ENCODE measurements around the gene CDX1. TPM values are rescaled to one million over a fixed set of nuclear protein-coding genes. Genes with fewer than 3 reads are reported as not detected.
A peak's percentile ranks its signal among the peaks of the same experiment; 100 is the strongest.

CDX1 gene
- polyA plus RNA-seq, 3 donors: not detected

DNA sequence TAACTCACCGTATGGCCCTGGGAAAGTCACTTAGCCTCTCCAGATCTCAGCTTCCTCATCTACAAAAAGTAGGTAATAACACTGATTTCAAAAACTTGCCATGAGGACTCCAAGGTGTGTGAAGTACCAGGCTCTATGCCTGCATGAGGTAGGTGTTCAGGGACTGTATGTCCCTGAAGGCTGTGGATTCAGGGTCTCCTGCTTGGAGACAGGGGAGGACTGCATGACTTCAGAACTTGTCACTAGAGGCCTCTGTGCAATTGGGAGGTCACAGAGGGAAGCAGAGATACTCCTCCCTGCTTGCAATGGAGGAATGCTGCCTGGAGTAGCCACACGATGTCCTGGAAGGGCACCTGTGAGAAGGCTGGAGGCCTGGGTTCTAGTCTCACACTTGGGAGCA is 13.1 kb upstream of the CDX1 start:
- H3K4me1 ChIP-seq (ENCODE audit: control insufficient read depth in 1 of 2, insufficient read depth in 2 of 2, low read length in 2 of 2): peaks cover 8 to 11% of the 10 kb centered on the region in 2 donors
- no peak overlapping the region for H3K27ac Mint-ChIP-seq
- H4K20me1 ChIP-seq (ENCODE audit: insufficient read depth, low read length): no peaks in the 10 kb centered on the region

GRCh38 chr5:150153957-150154617 is 12.5 kb upstream of the CDX1 start:
- Histone ChIP-seq H3K79me2 (ENCODE audit: insufficient read depth, low read length) (no peaks in the 10 kb centered on the region), H3K9ac (ENCODE audit: insufficient read depth, low read length, poor library complexity, severe bottlenecking) (no peak overlapping the region), H3K4me3 (replicated peaks in 1 of 3; ENCODE audit: low read depth in 2 of 3, low read length in 3 of 3) (no peak overlapping the region), H3K27ac (ENCODE audit: low read depth in 1 of 2, low read length in 2 of 2) (no peak overlapping the region), H3K27me3 (ENCODE audit: control insufficient read depth in 2 of 2, insufficient read depth in 2 of 2, low read length in 2 of 2) (peaks cover 0 to 18% of the 10 kb centered on the region in 2 donors), H3K9me3 (replicated peaks in 1 of 2; ENCODE audit: control insufficient read depth in 1 of 2, insufficient read depth in 1 of 2, low read length in 2 of 2) (no peaks in the 10 kb centered on the region), H3K4me1 (ENCODE audit: control insufficient read depth in 1 of 2, insufficient read depth in 2 of 2, low read length in 2 of 2) (peaks cover 8 to 11% of the 10 kb centered on the region in 2 donors), H3K36me3 (replicated peaks in 1 of 2; ENCODE audit: control insufficient read depth in 1 of 2, insufficient read depth in 2 of 2, low read length in 2 of 2) (no peaks in the 10 kb centered on the region), H2AFZ (ENCODE audit: insufficient read depth, low read depth, low read length, poor library complexity, severe bottlenecking) (no peak overlapping the region), H4K20me1 (ENCODE audit: insufficient read depth, low read length) (no peaks in the 10 kb centered on the region), H3K4me2 (replicated peaks; ENCODE audit: extremely low read depth, low read length, poor library complexity, severe bottlenecking) (no peak overlapping the region)
- Mint-ChIP-seq H3K4me3 (peak overlapping the region in 1 of 2 donors; percentile 0), H3K27ac (peak overlapping the region in 2 of 7 donors; percentile 36), H3K4me1 (peaks cover 14% of the 10 kb centered on the region), H3K9me3 (peaks cover 0 to 2% (median 0%) of the 10 kb centered on the region in 7 donors), H3K27me3 (ENCODE audit: low read depth in 3 of 3) (peaks cover 26 to 33% (median 27%) of the 10 kb centered on the region in 3 donors), H3K36me3 (peaks cover 0 to 3% of the 10 kb centered on the region in 2 donors)
- TF ChIP-seq CTCF (IDR thresholded peaks at IDR 0.05): peak; percentile 14
- DNase-seq: peak in 1 of 3 donors; percentile 32
- intact Hi-C loops (cut with micrococcal nuclease): no loop called here
- WGBS (ENCODE audit: insufficient coverage): 61% methylated on average over 8 of the region's 9 CpGs

More for the DNA sequence above, 13.1 kb upstream of the CDX1 start:
- WGBS (ENCODE audit: insufficient coverage): 100% methylated on average over 1 of the region's 2 CpGs
- no peak overlapping the region for H3K9ac ChIP-seq (ENCODE audit: insufficient read depth, low read length, poor library complexity, severe bottlenecking)
- peaks cover 0 to 2% (median 0%) of the 10 kb centered on the region in 7 donors for H3K9me3 Mint-ChIP-seq
- H3K27ac ChIP-seq (ENCODE audit: low read depth in 1 of 2, low read length in 2 of 2): no peak overlapping the region
- no peak overlapping the region for H3K4me3 ChIP-seq (replicated peaks in 1 of 3; ENCODE audit: low read depth in 2 of 3, low read length in 3 of 3)
- peaks cover 0 to 18% of the 10 kb centered on the region in 2 donors for H3K27me3 ChIP-seq (ENCODE audit: control insufficient read depth in 2 of 2, insufficient read depth in 2 of 2, low read length in 2 of 2)
- peaks cover 0 to 3% of the 10 kb centered on the region in 2 donors for H3K36me3 Mint-ChIP-seq
- peaks cover 14% of the 10 kb centered on the region for H3K4me1 Mint-ChIP-seq
- H3K27me3 Mint-ChIP-seq (ENCODE audit: low read depth in 3 of 3): peaks cover 26 to 33% (median 32%) of the 10 kb centered on the region in 3 donors
- H3K79me2 ChIP-seq (ENCODE audit: insufficient read depth, low read length): no peaks in the 10 kb centered on the region
- H2AFZ ChIP-seq (ENCODE audit: insufficient read depth, low read depth, low read length, poor library complexity, severe bottlenecking): no peak overlapping the region
- intact Hi-C loops (cut with micrococcal nuclease): no loop called here
- H3K4me3 Mint-ChIP-seq: peak overlapping the region in 1 of 2 donors; percentile 0
- H3K4me2 ChIP-seq (replicated peaks; ENCODE audit: extremely low read depth, low read length, poor library complexity, severe bottlenecking): no peak overlapping the region
- H3K9me3 ChIP-seq (replicated peaks in 1 of 2; ENCODE audit: control insufficient read depth in 1 of 2, insufficient read depth in 1 of 2, low read length in 2 of 2): no peaks in the 10 kb centered on the region
- TF ChIP-seq CTCF (IDR thresholded peaks at IDR 0.05): no peak
- H3K36me3 ChIP-seq (replicated peaks in 1 of 2; ENCODE audit: control insufficient read depth in 1 of 2, insufficient read depth in 2 of 2, low read length in 2 of 2): no peaks in the 10 kb centered on the region
- no peak for DNase-seq
